SK-N-SH treated with all-trans-retinoic acid at 6 μM for 48 hours (cell line): ENCODE data around the gene TOPBP1.

Source experiments
- ATAC-seq: fragments of 200-7000 bp; cut with Tn5 transposase; 3 replicates; pipeline ENCODE4 v1.9.1; 2020; ENCODE audit warnings: mild to moderate bottlenecking, moderate library complexity
- ARNTL ChIP-seq: fragments of 450-650 bp; formaldehyde crosslinking; IDR thresholded peaks from 2 replicates; pipeline ENCODE4 v1.5.0; 2020; ENCODE audit warnings: low read depth, mild to moderate bottlenecking, moderate library complexity, borderline replicate concordance
- BACH2 ChIP-seq: fragments of 250-450 bp; sonication (Bioruptor Pico); IDR thresholded peaks from 2 replicates; pipeline ENCODE4 v1.9.0; 2021; ENCODE audit warnings: mild to moderate bottlenecking, borderline replicate concordance
- CSDC2 ChIP-seq: fragments of 250-450 bp; sonication (Bioruptor Pico); IDR thresholded peaks from 2 replicates; pipeline ENCODE4 v1.5.0; 2020; ENCODE audit warnings: mild to moderate bottlenecking, moderate library complexity
- CSRNP3 ChIP-seq: fragments of 250-450 bp; sonication (Bioruptor Pico); IDR thresholded peaks from 2 replicates; pipeline ENCODE4 v1.5.1; 2021; ENCODE audit warnings: mild to moderate bottlenecking, moderate library complexity
- ESRRG ChIP-seq: fragments of 250-450 bp; sonication (Bioruptor Pico); IDR thresholded peaks from 2 replicates; pipeline ENCODE4 v1.6.1; 2021; ENCODE audit warnings: mild to moderate bottlenecking
- GLIS3 ChIP-seq: fragments of 250-450 bp; sonication (Bioruptor Pico); IDR thresholded peaks from 2 replicates; pipeline ENCODE4 v1.5.0; 2020; ENCODE audit warnings: mild to moderate bottlenecking, moderate library complexity
- ISL1 ChIP-seq: fragments of 250-450 bp; sonication (Bioruptor Pico); IDR thresholded peaks from 2 replicates; pipeline ENCODE4 v2.1.2; 2022; ENCODE audit warnings: mild to moderate bottlenecking, moderate library complexity
- OSR1 ChIP-seq: fragments of 250-450 bp; sonication (Bioruptor Pico); IDR thresholded peaks from 2 replicates; pipeline ENCODE4 v1.8.0; 2022; ENCODE audit warnings: moderate library complexity, mild to moderate bottlenecking, inconsistent platforms
- PATZ1 ChIP-seq: fragments of 250-450 bp; sonication (Bioruptor Pico); IDR thresholded peaks from 2 replicates; pipeline ENCODE4 v1.8.0; 2020; ENCODE audit warnings: mild to moderate bottlenecking, moderate library complexity, borderline replicate concordance
- POU6F1 ChIP-seq: fragments of 250-450 bp; sonication (Bioruptor Pico); IDR thresholded peaks from 2 replicates; pipeline ENCODE4 v1.8.0; 2021; ENCODE audit warnings: low read depth, mild to moderate bottlenecking, moderate library complexity, borderline replicate concordance
- PPARA ChIP-seq: fragments of 250-450 bp; sonication (Bioruptor Pico); IDR thresholded peaks from 2 replicates; pipeline ENCODE4 v1.5.0; 2020; ENCODE audit warnings: mild to moderate bottlenecking, borderline replicate concordance
- RARB ChIP-seq: fragments of 250-450 bp; sonication (Bioruptor Pico); IDR thresholded peaks from 2 replicates; pipeline ENCODE4 v1.8.0; 2021; ENCODE audit warnings: mild to moderate bottlenecking, moderate library complexity
- SNAI2 ChIP-seq: fragments of 250-450 bp; sonication (Bioruptor Pico); IDR thresholded peaks from 2 replicates; pipeline ENCODE4 v1.5.0; 2020; ENCODE audit warnings: mild to moderate bottlenecking, moderate library complexity
- TCF4 ChIP-seq: fragments of 250-450 bp; sonication (Bioruptor Pico); IDR thresholded peaks from 2 replicates; pipeline ENCODE4 v1.8.0; 2021; ENCODE audit warnings: mild to moderate bottlenecking, moderate library complexity, borderline replicate concordance
- TOX ChIP-seq: fragments of 250-450 bp; sonication (Bioruptor Pico); IDR thresholded peaks from 2 replicates; pipeline ENCODE4 v1.8.0; 2021; ENCODE audit warnings: mild to moderate bottlenecking, moderate library complexity, borderline replicate concordance
- ZC3H10 ChIP-seq: fragments of 250-450 bp; sonication (Bioruptor Pico); IDR thresholded peaks from 2 replicates; pipeline ENCODE4 v1.5.1; 2021; ENCODE audit warnings: mild to moderate bottlenecking, moderate library complexity
- ZFP3 ChIP-seq: fragments of 250-450 bp; sonication (Bioruptor Pico); IDR thresholded peaks from 2 replicates; pipeline ENCODE4 v1.5.0; 2020; ENCODE audit warnings: mild to moderate bottlenecking, moderate library complexity
- ZFP30 ChIP-seq: fragments of 450-650 bp; formaldehyde crosslinking; IDR thresholded peaks from 2 replicates; pipeline ENCODE4 v1.5.0; 2022; ENCODE audit warnings: mild to moderate bottlenecking, moderate library complexity
- ZNF565 ChIP-seq: fragments of 450-650 bp; formaldehyde crosslinking; conservative IDR thresholded peaks from 2 replicates; pipeline ENCODE4 v1.5.0; 2020; ENCODE audit warnings: low read depth, mild to moderate bottlenecking, moderate library complexity
- ZNF70 ChIP-seq: fragments of 450-650 bp; formaldehyde crosslinking; IDR thresholded peaks from 2 replicates; pipeline ENCODE4 v1.5.0; 2020; ENCODE audit warnings: mild to moderate bottlenecking, moderate library complexity
- ZNF8 ChIP-seq: fragments of 450-650 bp; formaldehyde crosslinking; IDR thresholded peaks from 2 replicates; pipeline ENCODE4 v1.5.0; 2020; ENCODE audit warnings: mild to moderate bottlenecking, moderate library complexity
- TF ChIP-seq, protein P1 (sequence below): fragments of 250-450 bp; sonication (Bioruptor Pico); IDR thresholded peaks from 2 replicates; pipeline ENCODE4 v1.5.1; 2020; ENCODE audit warnings: low read depth, mild to moderate bottlenecking, moderate library complexity
- TF ChIP-seq, protein P2 (sequence below): fragments of 250-450 bp; sonication (Bioruptor Pico); IDR thresholded peaks from 2 replicates; pipeline ENCODE4 v1.5.0; 2020; ENCODE audit warnings: mild to moderate bottlenecking, moderate library complexity

The TOPBP1 gene

DNA sequence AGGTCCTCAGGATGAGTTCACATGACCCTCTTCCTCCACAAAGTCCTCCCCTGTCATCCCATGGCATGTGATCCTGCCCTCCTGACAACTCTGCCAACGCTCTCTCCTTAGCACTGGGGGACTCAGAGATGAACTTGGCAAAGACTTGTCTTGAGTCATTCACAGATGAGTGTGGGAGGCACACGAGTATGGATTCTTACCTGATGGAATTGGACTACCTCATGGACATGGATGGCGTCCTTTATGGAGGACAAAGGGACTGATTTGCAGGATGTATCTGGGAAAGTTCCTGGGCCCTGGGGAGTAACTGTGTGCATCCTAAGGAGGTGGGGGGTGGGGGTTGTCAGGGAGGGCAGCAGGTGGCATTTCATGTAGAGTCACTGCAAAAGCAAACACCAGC, 38.2 kb upstream of the TOPBP1 start:
- ATAC-seq = no peak
- TF ChIP-seq ZFP30 (CRISPR knock-in tag) (no peak), ISL1 (CRISPR knock-in tag) (no peak), SNAI2 (CRISPR knock-in tag) (no peak), ZNF70 (CRISPR knock-in tag) (no peak), OSR1 (CRISPR knock-in tag) (no peak), RARB (no peak), CSDC2 (CRISPR knock-in tag) (no peak), ARNTL (CRISPR knock-in tag) (no peak), ZNF565 (no peak), ZFP3 (CRISPR knock-in tag) (no peak), PATZ1 (no peak), TOX (no peak), ESRRG (CRISPR knock-in tag) (no peak), BACH2 (CRISPR knock-in tag) (no peak), POU6F1 (CRISPR knock-in tag) (no peak), GLIS3 (CRISPR knock-in tag) (no peak), TCF4 (no peak), ZC3H10 (CRISPR knock-in tag) (no peak)
- TF ChIP-seq, protein P1, sequence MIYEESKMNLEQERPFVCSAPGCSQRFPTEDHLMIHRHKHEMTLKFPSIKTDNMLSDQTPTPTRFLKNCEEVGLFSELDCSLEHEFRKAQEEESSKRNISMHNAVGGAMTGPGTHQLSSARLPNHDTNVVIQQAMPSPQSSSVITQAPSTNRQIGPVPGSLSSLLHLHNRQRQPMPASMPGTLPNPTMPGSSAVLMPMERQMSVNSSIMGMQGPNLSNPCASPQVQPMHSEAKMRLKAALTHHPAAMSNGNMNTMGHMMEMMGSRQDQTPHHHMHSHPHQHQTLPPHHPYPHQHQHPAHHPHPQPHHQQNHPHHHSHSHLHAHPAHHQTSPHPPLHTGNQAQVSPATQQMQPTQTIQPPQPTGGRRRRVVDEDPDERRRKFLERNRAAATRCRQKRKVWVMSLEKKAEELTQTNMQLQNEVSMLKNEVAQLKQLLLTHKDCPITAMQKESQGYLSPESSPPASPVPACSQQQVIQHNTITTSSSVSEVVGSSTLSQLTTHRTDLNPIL (CRISPR knock-in tag) = no peak

- TF ChIP-seq, protein P2, sequence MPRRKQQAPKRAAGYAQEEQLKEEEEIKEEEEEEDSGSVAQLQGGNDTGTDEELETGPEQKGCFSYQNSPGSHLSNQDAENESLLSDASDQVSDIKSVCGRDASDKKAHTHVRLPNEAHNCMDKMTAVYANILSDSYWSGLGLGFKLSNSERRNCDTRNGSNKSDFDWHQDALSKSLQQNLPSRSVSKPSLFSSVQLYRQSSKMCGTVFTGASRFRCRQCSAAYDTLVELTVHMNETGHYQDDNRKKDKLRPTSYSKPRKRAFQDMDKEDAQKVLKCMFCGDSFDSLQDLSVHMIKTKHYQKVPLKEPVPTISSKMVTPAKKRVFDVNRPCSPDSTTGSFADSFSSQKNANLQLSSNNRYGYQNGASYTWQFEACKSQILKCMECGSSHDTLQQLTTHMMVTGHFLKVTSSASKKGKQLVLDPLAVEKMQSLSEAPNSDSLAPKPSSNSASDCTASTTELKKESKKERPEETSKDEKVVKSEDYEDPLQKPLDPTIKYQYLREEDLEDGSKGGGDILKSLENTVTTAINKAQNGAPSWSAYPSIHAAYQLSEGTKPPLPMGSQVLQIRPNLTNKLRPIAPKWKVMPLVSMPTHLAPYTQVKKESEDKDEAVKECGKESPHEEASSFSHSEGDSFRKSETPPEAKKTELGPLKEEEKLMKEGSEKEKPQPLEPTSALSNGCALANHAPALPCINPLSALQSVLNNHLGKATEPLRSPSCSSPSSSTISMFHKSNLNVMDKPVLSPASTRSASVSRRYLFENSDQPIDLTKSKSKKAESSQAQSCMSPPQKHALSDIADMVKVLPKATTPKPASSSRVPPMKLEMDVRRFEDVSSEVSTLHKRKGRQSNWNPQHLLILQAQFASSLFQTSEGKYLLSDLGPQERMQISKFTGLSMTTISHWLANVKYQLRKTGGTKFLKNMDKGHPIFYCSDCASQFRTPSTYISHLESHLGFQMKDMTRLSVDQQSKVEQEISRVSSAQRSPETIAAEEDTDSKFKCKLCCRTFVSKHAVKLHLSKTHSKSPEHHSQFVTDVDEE (CRISPR knock-in tag) = no peak
- TF ChIP-seq PPARA (CRISPR knock-in tag) = no peak
- TF ChIP-seq ZNF70 (CRISPR knock-in tag) = no peak
- TF ChIP-seq CSDC2 (CRISPR knock-in tag) = no peak
- TF ChIP-seq CSRNP3 (CRISPR knock-in tag) = no peak
- TF ChIP-seq RARB = no peak
- TF ChIP-seq OSR1 (CRISPR knock-in tag) = no peak
- TF ChIP-seq ZFP30 (CRISPR knock-in tag) = no peak
- no peak for TF ChIP-seq SNAI2 (CRISPR knock-in tag)
- TF ChIP-seq TCF4 = no peak
- no peak for TF ChIP-seq GLIS3 (CRISPR knock-in tag)
- no peak for TF ChIP-seq ZFP3 (CRISPR knock-in tag)
- no peak for TF ChIP-seq TOX
- no peak for TF ChIP-seq ISL1 (CRISPR knock-in tag)
- TF ChIP-seq PATZ1 = no peak
- no peak for TF ChIP-seq ARNTL (CRISPR knock-in tag)
- no peak for TF ChIP-seq POU6F1 (CRISPR knock-in tag)
- no peak for TF ChIP-seq ZNF8 (CRISPR knock-in tag)
- TF ChIP-seq ZNF565 = no peak
- TF ChIP-seq, all 23 proteins: peak for 0
These were observed 37.7 kb upstream of the TOPBP1 start for GRCh38 chr3:133699467-133699866.

More at GRCh38 chr3:133699467-133699866, 37.7 kb upstream of the TOPBP1 start:
- ATAC-seq = no peak
